D721Med (cell line): ENCODE results near the gene DPP6.

Source experiments
- DNase-seq: peaks from one replicate; pipeline ENCODE4 v3.0.0; 2011; ENCODE audit warnings: low spot score; ENCODE audit not compliant: insufficient read length
- FAIRE-seq: peaks from 2 replicates; lab custom pipeline; 2011; peaks lifted over from hg19 to GRCh38; lab: Jason Lieb, UNC
- TF ChIP-seq, protein P1 (sequence below): IDR thresholded peaks from 2 replicates; pipeline ENCODE4 v1.5.1; 2012; ENCODE audit warnings: mild to moderate bottlenecking, control low read depth; ENCODE audit not compliant: insufficient read depth; ENCODE audit errors: missing control alignments

The DPP6 gene

DNA sequence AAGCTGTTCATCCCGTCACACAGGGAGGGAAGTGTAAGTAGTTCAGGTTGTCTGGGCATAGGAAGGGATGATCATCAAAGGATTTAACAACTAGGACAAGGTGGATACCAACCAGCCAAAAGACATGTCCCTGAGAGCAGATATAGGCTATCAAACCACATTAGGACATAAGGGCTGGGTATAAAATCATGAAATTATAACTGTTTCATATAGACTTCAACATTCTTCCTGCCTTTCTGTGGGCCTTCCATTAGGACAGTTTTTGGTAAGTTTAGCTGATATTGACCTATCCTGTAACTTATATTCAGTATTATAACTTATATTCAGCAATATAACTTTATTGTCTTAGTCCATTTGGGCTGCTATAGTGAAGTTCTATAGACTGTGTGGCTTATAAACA, 759.8 kb downstream of the DPP6 start:
- no peak for DNase-seq
- TF ChIP-seq, protein P1, sequence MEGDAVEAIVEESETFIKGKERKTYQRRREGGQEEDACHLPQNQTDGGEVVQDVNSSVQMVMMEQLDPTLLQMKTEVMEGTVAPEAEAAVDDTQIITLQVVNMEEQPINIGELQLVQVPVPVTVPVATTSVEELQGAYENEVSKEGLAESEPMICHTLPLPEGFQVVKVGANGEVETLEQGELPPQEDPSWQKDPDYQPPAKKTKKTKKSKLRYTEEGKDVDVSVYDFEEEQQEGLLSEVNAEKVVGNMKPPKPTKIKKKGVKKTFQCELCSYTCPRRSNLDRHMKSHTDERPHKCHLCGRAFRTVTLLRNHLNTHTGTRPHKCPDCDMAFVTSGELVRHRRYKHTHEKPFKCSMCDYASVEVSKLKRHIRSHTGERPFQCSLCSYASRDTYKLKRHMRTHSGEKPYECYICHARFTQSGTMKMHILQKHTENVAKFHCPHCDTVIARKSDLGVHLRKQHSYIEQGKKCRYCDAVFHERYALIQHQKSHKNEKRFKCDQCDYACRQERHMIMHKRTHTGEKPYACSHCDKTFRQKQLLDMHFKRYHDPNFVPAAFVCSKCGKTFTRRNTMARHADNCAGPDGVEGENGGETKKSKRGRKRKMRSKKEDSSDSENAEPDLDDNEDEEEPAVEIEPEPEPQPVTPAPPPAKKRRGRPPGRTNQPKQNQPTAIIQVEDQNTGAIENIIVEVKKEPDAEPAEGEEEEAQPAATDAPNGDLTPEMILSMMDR = no peak
- FAIRE-seq = no peak

DNA sequence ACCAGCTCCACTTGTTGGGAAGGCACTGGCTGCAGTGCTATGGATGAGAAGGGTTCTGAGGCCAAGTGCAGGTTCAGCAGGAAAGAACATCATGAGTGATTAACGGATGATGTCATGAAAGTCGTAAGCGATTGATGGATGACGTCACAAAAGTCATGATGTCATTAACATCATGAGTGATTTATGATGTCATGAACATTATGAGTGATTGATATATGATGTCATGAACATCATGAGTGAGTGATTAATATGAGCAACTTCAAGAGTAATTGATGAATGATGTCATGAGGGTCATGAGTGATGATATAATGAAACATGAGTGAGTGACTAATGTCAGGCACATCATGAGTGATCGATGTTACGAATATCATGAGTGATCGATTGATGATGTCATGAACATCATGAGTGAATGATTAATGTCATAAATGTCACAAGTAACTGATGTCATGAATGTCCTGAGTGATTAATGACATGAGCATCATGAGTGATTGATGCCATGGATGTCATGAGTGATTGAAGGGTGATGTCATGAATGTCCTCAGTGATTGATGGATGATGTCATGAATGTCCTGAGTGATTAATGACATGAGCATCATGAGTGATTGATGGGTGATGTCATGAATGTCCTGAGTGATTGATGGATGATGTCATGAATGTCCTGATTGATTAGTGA, 765.2 kb downstream of the DPP6 start:
- FAIRE-seq (no peak), DNase-seq (no peak)
- TF ChIP-seq, protein P1 = no peak

DNA sequence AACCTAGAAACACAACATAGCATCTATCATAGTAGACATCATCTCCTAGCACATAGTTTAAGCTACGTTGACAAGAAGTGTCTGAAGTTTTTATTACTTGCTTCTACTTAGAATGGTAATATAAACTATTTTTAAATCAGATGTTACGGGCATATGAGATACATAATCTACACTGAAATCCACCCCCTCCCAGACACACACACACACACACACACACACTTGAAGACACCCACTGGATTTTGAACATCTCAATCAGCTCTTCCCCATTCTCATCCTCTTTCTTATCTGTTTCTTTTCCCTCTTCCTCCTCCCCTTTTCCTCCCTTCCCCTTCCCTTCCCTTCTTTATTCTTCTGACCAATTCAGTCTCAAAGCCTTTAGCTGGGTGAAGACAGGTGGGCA, 774.8 kb downstream of the DPP6 start:
- no peak for FAIRE-seq
- DNase-seq = no peak
- TF ChIP-seq, protein P1 = no peak

DNA sequence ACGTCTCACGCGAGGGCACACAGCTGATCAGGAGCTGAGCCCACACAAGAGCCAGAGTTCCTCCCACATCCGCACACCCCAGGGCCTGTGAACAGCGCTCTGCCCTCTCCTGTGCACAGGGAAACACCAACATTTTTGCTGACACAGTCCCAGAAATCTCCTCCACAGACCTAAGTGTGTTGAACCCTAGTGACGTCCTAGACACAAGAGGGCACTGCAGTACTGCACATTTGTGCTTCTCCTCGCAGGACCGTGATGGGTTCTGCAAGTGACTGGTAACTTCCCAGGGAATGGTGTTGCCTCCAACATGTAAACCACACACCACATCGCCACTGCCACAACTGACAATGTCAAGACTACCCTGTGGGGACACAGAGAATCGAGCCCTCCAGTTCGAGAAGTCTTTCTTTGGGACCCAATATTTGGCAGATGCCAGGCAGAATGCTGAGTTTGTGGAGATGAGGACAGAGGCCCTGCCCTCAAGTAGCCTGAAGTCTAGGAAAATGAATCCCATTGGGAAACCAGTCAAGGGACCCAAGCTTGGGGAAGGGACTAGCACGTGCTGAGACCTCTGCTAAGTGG, 780.5 kb downstream of the DPP6 start:
- DNase-seq (no peak), FAIRE-seq (no peak)
- TF ChIP-seq, protein P1 = no peak

DNA sequence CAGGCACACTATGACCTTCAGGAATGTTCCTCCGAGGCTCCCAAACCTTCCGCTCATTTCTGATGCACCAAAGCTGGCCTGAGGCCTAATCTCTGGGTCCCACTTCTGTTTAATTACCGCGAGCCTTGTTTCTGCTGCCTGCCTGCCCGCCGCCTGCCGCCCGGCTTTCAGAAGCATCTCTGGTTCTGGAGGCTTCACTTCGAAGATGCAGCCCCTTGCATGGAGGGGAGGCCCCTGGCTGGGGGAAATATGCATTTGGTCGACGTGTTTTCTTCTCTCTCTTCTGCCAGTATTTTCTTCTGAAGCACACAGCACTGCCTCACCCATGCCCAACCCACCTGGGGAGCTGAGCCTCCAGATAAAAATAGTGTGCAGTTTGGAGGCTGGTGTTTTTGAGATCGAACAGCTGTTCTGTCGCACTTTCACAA, 783.8 kb downstream of the DPP6 start:
- no peak for DNase-seq
- no peak for FAIRE-seq
- TF ChIP-seq, protein P1 = no peak

DNA sequence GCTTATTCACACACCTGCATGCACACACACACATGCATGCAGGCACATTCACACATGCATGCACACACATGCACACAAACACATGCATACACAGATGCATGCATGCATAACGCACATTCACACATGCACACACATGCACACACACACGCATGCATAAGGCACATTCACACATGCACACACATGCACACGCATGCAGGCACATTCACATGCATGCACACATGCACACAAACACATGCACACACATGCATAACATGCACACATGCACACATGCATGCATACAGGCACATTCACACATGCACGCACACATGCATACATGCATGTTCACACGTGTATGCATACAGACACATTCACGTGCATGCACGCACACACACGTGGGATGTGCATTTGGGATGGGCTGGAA, 784.9 kb downstream of the DPP6 start:
- DNase-seq (no peak), FAIRE-seq (no peak)
- TF ChIP-seq, protein P1 = no peak

DNA sequence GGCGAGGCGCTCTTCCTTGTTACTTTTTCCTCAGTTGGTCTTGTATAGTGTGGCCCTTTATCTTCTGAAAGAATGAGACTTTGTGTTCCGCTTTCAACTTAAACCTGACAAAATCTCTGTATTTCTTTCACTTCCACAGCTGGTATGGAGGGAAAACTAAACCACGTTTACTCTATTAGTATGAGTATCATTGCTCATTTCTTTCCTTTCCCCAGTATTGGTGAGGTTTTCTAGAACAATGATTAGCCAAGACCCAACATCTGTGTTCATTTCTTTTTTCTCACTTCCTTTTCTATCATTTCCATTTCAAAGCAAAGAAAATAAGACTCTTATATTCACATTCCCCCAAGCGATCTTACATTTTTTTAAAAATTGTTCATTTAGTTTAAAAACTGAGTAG, 785.4 kb downstream of the DPP6 start:
- DNase-seq (no peak), FAIRE-seq (no peak)
- TF ChIP-seq, protein P1 = no peak
